Astrocyte of the hippocampus (primary cell): ENCODE results near the gene PRPF31.

Source experiments
- DNase-seq: peaks from one replicate; pipeline ENCODE4 v3.0.0; 2011; ENCODE audit warnings: low read depth, low spot score

The PRPF31 gene

DNA sequence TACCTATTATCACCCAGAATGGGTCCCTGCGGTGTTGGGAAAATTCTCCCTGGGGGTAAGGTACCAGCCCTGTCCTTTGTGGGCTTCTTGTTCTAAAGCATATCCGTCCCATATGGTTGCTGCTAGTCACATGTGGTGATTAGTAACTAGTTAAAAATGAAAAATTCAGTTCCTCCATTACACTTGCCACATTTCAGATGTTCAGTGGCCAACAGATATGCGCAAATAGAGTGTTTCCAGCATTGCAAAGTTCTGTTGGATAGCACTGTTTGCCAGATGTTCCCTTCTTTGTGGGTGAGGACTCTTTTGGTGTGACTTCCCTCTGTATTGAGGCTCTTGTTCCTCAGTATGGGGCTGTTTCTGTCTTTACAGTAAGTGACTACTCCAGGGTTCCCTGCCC lies 25.8 kb downstream of the PRPF31 start:
- DNase-seq: no peak

DNA sequence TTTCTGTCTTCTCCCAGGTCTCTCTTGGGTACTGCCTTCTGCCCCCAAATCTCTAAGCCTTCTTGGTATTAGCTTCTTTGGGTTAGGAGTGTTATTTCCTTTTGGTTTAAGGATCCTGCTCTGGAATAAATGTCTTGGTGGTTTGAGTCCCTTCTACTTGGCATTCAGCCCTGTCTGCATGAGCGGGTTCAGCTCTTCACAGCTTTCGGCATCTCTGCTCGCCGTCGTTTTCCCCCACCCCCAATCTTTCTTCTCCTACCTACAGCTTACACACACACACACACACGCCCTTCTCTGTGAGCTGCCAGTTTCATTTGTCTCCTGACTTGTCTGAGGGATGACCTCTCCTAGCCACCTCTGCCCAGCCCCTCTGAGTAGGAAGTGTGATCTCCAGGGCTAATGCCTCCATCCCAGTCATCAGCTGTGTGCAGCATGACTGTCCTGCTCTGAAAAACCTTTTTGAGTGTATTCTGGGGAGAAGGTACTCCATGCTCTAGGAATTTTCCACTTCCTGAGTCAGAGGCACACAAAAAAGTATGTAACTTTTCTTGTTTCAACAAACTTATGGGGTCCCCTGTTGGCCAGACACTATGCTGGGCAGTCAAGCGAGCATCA lies 26.7 kb downstream of the PRPF31 start:
- DNase-seq: no peak

DNA sequence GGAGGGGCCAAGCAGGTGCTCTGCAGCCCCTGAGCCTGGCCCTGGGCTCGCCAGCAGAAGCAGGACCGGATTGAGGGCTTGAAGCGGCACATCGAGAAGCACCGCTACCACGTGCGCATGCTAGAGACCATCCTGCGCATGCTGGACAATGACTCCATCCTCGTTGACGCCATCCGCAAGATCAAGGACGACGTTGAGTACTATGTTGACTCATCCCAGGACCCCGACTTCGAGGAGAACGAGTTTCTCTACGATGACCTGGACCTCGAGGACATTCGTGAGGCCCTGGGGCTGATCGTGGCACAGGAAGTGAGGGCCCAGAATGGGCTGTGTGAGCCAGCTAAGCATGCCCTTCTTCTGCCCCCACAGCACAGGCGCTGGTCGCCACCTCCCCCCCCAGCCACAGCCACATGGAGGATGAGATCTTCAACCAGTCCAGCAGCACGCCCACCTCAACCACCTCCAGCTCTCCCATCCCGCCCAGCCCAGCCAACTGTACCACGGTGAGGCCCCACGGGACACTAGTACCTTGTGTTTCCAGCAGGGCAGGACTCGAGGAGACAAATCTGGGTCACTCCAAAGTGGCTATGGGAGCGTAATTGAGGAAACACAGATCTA lies 30.1 kb downstream of the PRPF31 start:
- no peak for DNase-seq

DNA sequence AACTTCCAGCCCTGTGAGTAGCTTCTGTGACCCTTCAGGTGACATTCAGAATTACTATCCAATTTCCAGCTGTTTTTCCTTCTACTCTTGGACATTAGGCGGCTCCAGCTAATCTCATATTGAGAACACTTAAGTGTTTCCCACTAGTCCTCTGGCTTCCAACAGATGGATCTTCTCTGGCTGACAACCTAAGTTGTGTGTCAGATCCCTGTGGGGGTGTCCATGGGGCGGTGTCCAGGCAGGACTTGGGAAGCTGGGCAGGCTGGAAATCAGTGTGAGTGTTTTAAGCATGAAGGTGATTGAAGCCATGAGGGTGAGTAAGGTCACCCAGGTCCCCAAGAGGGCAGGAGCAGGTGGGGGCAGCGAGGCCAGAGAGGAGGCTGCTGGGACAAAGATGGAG lies 32.1 kb downstream of the PRPF31 start:
- DNase-seq: no peak

DNA sequence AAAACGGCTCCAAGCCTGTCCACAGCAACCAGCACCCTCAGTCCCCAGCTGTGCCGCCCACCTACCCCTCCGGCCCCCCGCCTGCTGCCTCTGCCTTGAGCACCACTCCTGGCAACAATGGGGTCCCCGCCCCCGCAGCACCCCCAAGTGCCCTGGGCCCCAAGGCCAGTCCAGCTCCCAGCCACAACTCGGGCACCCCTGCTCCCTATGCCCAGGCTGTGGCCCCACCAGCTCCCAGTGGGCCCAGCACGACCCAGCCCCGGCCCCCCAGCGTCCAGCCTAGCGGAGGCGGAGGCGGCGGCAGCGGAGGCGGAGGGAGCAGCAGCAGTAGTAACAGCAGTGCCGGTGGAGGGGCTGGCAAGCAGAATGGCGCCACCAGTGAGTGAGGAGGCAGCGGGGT lies 32.6 kb downstream of the PRPF31 start:
- no peak for DNase-seq

DNA sequence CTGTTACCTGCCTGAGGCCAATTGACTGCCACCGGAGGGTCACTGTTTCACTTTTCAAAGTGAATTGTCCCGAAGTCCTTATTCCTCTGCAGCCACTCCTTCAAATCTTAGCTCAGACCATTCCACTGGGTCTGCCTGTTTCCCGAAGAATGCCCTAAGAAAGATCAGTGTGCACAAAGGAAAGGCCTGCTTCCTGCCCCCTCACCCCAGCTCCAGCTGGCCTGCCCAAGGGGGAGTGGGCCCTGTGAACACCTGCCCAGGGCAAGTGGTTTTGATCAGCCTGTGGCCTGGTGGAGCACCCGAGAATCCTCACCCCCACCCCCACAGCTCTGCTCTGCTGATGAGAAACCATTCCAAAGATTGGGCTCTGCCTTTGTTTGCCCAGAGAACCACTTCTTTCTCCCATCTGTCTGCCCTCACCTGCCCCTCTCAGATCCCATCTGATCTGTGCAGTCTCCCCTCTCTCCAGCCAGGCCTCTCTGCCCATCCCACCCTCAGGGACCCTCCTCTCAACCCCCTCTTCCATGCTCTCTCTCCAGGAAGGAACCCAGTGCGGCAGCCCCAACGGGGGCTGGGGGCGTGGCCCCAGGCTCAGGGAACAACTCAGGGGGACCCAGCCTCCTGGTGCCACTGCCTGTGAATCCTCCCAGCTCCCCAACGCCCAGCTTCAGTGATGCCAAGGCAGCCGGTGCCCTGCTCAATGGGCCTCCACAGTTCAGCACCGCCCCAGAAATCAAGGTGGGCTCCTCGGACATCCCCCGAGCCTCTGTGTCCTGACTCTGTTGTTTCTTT lies 33.7 kb downstream of the PRPF31 start:
- no peak for DNase-seq

DNA sequence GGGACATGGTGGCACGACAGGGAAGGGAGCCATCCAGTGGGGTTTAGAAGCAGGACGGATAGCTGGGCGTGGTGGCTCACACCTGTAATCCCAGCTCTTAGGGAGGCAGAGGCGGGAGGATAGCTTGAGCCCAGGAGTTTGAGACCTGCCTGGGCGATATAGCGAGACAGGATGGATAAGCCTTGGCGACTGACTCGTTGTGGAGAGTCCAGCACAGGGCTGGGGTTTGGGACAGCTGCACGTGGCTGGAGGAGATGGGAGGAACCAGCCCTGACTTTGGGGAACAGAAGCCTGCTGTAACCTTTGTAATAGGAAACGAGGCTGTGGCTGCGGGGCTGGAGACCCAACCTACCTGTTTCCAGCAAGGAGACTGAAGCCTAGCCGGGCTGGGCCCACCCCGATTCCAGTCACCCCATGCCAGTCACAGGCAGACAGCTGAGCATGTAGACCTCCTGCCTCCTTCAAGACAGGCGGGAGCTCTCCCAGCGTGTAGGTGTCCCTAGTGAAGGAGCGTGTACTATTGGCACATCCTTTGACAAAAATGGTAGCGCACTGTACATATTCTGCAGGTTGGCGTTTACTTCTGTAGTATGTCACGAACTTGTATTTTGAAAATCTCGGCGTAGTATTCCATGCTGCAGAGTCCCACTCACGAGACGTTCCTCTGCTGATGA lies 35.9 kb downstream of the PRPF31 start:
- no peak for DNase-seq

DNA sequence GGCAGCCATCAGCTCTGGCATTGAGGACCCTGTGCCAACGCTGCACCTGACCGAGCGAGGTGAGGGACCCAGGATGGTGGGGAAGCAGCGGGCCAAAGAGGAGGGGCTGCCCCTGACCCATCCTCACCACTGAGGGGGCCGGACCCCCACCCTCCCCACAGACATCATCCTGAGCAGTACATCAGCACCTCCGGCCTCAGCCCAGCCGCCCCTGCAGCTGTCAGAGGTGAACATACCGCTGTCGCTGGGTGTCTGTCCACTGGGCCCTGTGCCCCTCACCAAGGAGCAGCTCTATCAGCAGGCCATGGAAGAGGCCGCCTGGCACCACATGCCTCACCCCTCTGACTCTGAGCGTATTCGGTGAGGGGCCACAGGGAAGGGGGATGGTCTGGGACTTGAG lies 36.7 kb downstream of the PRPF31 start:
- DNase-seq: no peak

DNA sequence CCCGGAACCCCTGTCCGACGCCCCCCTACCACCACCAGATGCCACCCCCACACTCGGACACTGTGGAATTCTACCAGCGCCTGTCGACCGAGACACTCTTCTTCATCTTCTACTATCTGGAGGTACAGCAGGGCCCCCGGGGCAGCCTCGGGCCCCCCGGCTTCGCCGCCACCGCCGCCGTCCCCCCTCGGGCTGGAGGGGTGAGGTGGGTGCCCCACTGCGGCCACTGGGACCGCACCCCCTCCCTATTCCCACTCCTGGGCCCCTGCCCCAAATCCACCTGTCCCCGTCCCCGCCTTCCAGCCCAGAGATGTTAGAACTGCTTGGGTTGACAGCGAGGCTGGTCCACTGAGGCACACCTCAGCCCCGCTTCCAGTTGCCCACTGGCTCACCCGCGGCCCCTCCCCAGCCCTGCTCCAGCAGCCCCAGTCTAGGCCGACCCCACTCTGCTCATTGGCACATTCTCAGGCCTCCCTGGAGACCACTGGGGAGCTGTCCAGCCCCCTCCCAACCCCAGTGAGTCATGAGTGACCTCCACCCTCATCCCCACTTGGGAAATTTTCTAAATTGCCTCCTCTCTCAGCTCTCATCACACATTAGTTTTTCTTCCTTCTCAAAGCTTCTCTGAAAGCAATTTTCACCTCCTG lies 37.4 kb downstream of the PRPF31 start:
- DNase-seq: no peak

DNA sequence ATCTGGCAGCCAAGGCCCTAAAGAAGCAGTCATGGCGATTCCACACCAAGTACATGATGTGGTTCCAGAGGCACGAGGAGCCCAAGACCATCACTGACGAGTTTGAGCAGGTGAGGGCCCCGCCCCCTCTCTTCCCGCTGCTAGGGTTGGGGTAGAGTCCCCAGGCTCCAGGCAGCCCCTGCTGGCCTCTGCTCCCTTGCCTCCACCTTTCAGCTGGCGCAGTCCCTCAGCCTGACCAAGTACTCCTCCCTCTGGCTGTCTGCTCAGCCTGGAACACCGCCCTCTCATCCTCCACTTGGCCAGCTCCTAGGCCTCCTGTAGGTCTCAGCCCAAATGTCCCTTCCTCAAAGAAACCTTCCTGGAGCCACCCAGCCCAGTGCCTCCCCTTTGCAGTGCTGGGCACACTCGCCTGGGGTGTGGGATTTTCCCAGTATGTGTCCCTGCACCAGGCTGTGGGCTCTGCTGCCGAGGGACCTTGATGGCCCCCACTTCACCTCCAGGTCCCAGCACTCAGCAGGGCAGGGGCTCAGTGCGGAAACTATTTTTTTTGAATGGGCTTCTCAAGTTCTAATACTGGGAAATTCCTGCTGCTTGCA lies 38.3 kb downstream of the PRPF31 start:
- no peak for DNase-seq

DNA sequence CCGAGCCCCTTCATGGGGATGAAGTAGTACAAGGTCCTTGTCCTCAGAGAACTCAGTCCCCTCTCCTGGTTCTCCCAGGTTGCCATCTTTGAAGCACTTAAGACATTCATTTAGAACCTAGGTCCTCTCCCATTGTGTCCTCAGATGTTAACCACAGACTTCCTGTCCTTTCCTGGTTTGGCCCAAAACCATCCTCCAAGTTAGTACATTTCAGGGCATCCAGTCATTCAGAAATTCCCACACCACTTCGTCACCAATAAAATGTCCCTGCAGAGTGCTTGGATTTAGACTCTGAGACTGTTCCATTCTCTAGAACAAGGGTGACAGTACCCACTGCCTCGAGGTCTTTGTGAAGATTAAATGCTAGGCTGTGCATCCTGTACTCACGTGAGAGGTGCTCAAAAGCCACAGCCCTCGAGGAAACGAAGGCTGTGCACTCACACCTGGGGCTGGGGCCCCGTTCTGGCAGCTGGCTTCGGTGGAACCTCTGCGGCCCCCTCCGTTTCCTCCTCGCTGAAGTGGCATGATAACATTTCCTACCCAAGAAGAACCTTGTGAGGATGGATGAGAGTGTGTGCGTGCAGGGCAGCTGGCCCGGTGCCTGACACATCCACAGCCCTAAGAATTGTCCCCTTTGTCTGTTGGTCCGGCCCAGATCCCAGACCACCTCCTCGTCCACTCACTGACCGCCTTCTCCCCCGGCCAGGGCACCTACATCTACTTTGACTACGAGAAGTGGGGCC lies 39.2 kb downstream of the PRPF31 start:
- peak; percentile 29 for DNase-seq

DNA sequence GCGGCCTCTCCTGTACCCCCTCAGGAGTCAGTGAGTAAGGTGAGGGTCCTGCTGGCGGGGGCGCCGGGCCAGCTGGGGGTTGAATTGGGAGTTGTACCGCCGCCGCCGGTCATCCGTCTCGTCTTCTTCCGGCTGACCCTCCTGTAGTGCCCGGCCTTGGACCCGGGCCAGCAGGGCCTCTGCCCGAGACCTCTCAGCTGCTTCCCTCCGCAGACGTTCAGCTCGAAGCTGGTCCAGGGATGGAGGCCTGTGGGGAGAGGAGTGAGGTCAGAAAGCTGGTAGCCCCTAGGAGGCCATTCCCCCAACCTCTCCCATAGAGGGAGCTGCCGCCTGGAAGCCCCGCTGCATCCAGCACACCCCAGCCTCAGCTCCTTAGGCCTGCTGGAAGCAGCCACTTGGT lies 40.1 kb downstream of the PRPF31 start:
- no peak for DNase-seq

DNA sequence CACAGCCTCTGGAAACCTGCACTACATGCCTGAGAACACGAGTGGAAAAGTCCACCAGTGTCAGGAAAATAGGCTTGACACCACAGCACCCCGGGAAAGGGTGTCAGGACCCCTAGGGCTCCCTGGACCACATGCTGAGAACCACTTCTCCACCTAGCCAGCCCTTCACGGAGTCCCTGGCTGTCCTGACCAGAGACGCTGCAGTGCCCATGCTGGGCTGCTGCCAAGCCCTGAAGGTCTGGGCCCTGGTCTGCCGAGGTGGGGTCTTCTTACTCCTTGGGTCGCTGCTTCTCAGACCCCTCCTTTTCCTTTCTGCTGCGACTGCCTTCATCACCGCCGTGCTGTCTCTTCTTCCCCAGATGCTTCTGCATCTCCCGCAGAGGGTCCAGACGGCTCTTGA lies 40.9 kb downstream of the PRPF31 start:
- DNase-seq: no peak

DNA sequence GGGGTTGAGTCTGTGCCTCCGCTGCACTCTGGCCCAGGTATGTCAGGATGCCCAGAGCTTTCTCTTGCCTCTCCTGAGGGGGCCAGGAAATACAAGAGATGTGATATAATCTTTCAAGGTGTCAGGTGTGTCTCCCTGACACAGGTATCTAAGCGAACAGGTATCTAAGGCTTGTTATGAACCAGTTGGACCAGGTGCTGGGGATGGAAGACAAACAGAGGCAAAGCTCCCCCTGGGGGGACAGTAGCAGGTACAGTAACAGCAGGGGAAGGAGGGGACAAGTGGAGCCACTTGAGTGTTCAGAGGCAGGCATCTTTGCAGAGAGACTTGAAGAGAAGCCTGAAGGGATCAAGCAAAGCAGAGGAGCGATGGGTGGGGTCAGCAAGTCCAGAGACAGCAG lies 41.4 kb downstream of the PRPF31 start:
- no peak for DNase-seq

DNA sequence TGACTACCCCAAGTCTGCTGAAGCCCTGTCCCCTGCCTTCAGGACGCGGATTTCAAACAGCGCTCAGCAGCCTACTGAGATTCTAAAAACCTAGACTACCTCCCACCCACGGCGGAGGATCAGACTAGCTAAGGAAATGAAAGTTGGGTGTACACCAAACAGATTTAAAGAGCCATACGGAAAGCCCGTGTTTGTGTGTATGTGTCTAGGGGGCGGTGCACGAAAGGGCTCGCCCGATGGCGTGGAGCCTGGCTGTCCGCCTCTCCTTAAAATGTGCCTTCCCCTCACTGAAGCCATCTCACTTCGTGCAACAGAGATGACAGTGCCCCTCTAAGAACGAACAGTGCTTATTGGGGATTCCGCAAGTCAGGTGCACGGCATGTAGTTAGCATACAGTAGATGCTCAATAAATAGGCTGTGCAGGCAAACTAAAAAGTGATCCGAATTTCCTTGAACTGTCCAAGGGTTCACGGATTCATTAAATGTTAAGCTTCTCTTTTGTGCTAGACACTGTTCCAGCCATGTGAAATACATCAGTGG lies 43.3 kb downstream of the PRPF31 start:
- DNase-seq: no peak

DNA sequence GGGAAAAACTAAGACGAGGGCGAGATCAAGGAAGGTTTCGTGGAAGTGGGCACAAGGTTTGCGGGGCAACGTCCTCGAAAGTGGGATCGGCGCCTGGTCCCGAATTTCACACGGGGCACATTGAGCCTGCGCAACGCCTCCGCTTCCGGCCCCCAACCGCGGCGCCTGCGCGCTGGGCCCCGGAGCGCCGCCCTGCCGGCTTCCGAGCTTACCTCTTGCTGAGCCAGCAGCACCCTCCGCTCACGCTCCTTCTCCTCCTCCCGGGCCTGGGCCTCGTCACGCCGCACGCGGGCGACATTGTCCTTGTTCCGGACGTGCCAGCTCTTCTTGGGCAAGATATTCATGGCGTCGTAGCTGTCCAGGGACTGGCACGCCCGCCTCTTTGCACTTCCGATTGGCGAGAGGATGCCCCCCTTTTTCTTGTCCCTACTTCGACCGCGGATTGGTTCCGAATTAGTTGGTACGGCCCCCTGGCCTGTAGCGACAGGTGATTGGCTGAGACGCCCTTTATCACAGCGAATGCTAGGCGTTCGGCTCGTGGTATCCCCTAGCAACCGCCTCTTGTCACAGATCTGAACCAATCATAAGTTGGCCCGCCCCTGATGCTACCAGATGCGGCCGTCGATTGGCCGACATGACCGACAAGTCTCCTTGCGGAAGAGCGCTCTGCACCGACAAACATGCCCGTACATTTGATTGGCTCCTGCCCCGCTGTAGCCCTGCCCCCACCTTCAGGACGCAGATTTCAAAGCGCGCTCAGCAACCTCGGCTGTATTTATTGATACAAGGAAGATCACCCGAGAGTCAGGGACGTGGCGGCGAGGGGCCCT lies 44.0 kb downstream of the PRPF31 start, which contains the start of gene LENG1:
Gene LENG1 (minus strand): TSS at position 370 of the 830 bp plus-strand sequence. CDS start 26 bp downstream, at position 344.
- peak; percentile 100 for DNase-seq

DNA sequence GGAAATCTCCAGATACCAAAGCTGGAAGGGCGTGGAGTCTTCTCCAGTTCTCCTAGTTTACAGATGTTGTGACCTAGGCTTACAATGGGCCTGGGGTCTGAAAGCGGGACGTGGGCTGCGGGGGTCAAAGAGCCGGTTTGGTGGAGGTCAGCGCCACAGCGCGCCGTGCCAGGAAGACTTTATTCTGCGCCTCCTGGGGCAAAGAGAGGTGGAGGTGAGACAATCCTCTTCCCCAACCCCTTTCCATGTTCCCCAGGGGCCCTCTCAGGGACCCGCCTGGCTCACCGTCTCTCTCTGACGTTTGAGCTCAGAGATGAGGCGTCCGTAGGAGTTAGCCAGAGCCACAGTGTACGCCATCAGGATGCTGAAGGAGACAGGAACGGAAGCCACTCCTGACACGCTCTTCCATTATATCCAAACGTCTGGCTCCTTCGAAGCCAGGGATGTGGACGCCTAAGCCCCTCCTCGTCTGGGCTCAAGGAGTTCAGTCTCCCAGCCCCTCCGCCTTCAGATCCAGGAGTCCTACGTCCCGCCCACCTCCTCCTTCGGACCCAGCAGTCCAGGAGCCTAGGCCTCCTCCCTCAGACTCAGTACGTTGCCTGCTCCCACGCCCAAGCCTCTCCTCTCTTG lies 44.7 kb downstream of the PRPF31 start:
- peak; percentile 43 for DNase-seq

DNA sequence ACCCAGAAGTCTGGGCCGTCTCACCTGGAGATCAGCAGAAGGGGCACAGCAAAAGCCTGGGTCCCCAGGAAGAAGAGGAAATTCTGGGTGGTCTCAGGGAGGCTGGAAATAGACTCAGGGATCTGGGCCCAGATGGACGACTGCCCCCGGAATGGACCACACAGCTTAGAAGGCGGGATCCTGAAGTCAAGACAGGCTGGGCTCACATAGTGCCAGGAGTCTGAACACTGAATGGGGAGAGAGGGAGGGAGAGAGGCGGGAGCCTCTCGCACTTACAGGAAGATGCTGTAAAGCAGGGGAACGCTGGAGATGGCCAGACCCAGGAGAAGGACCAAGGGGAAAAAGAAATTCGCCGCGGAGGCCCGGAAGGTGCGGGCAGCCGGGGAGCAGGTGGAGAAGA lies 45.3 kb downstream of the PRPF31 start:
- DNase-seq: no peak

DNA sequence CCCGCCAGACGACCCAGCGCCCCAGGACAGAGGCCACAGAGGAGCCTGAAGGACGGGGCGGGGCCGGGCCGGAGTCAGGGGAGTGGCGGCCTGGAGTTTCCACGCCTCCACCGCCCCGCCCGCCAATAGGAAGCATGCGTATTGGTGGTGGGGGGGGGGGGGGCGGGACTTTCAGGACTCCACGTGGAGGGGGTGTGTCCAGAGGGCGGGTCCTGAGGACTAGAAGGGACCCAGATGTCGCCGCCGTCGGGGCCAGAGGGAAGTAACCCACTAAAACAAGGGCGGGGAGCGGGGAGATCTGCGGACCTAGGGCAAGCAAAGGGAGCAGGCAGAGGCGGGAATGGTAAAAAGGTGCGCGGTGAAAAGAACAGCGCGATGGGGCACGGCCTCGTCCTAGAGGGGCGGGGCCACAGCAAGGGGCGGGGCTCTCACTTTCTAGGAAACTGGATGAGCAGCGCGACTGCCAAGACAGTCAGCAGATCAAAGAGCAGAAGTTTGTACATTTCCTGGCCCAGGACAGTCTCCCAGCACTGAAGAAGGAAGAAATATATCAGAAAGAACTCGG lies 46.8 kb downstream of the PRPF31 start:
- DNase-seq: peak; percentile 75
